Astrocyte (in vitro differentiated cells and primary cell): ENCODE data around the gene OSGIN1.

Source experiments
- CTCF ChIP-seq: IDR thresholded peaks from 2 replicates; pipeline ENCODE4 v1.5.1; 2011; ENCODE audit warnings: low read depth, mild to moderate bottlenecking, inconsistent platforms, low read length, moderate library complexity; ENCODE audit not compliant: insufficient read depth
- EZH2 ChIP-seq: IDR thresholded peaks from 2 replicates; pipeline ENCODE4 v1.6.1; 2012; ENCODE audit warnings: mild to moderate bottlenecking, low read length, inconsistent platforms; ENCODE audit not compliant: insufficient read depth

GRCh38 chr16:83958846-83959565 is 6.0 kb downstream of the OSGIN1 start:
- no peak for TF ChIP-seq CTCF
- TF ChIP-seq EZH2 = no peak
